ENCODE measurements around the gene GEMIN4. TPM values are rescaled to one million over a fixed set of nuclear protein-coding genes. Genes with fewer than 3 reads are reported as not detected.
"Not testable (repeated sequence)": the region's sequence is repeated elsewhere in the genome, so short reads cannot be mapped to it uniquely, and the experiment has no call there.

Gene GEMIN4
- total RNA-seq, 1 donor from 2014 or later, result 22.3 TPM

DNA sequence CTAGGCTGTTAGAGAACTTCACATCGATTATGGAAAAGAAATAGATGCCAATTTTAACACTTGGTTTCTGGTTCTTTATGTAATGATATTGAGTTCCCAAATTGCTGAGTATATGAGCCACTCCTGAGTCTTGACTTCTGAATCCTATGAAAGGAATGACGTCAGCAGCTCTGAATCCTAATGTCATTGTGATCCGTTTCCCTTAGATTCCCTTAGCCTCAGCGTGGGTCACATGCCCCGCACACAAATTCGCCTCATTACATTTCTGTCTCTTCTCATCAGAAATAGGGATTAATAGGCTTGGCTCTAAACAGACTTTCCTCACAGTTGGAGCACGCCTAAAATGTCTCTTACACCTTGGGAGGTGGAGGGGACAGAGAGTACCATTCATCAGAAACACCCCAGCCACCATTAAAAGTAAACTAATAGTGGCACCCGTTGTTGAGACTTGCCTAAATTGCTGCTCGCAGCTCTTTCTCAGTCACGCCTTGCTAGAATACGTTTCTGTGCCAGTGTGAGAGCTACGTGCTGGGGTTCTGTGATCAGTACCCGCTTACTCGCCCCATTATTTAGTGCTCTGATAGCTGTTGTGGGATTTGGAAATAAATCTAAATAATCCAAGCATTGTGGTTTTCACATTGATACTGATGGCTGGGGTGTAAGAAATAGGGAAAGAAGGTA, 37.2 kb upstream of the GEMIN4 start:
- Histone ChIP-seq H3K4me3 (no peak overlapping the region), H3K27ac (peak overlapping the region; percentile 71), H3K4me1 (peaks cover 29% of the 10 kb centered on the region)

DNA sequence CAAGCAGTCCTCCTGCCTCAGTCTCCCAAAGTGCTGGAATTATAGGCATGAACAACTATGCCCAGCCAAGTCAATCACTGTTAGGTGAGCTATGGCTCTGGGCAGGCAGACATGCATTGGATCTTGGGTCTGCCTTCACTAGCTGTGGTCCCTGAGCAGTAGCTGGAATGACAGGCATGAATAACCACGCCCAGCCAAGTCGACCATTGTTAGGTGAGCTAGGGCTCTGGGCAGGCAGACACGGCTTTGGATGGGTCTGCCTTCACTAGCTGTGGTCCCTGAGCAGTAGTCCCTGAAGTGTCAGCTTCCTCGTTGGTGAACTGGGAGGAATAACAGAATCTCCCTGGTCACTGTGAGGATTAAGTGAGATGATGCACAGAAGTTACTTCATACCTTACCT, 36.5 kb upstream of the GEMIN4 start:
- H3K27ac ChIP-seq, result peak overlapping the region; percentile 71
- H3K4me3 ChIP-seq, result no peak overlapping the region
- H3K4me1 ChIP-seq, result peaks cover 29% of the 10 kb centered on the region
- TF ChIP-seq POLR2AphosphoS5 (IDR thresholded peaks at IDR 0.05; ENCODE audit: insufficient read depth in 1 of 2, low read depth in 1 of 2) (no peak), POLR2A (IDR thresholded peaks at IDR 0.05) (no peak), CTCF (IDR thresholded peaks at IDR 0.05) (no peak)
- intact Hi-C loops (cut with DNase I), result no loop called here
- peaks cover 0 to 33% of the 10 kb centered on the region in 2 donors for H3K36me3 ChIP-seq
- no peak for DNase-seq (ENCODE audit: extremely low spot score in 2 of 2)
- no peaks in the 10 kb centered on the region for H3K27me3 ChIP-seq
- H3K9me3 ChIP-seq, result no peaks in the 10 kb centered on the region

More for the DNA sequence above, 37.2 kb upstream of the GEMIN4 start:
- no peaks in the 10 kb centered on the region for H3K27me3 ChIP-seq
- intact Hi-C loops (cut with DNase I), result no loop called here
- no peak for DNase-seq (ENCODE audit: extremely low spot score in 2 of 2)
- peaks cover 0 to 33% of the 10 kb centered on the region in 2 donors for H3K36me3 ChIP-seq
- H3K9me3 ChIP-seq, result no peaks in the 10 kb centered on the region
- TF ChIP-seq CTCF (IDR thresholded peaks at IDR 0.05), result no peak
- TF ChIP-seq POLR2AphosphoS5 (IDR thresholded peaks at IDR 0.05; ENCODE audit: insufficient read depth in 1 of 2, low read depth in 1 of 2), result peak in 1 of 2 donors; percentile 12
- no peak for TF ChIP-seq POLR2A (IDR thresholded peaks at IDR 0.05)

GRCh38 chr17:787641-788221, 35.7 kb upstream of the GEMIN4 start:
- H3K27ac ChIP-seq, result peak overlapping the region; percentile 71
- DNase-seq (ENCODE audit: extremely low spot score in 2 of 2), result no peak
- peaks cover 37% of the 10 kb centered on the region for H3K4me1 ChIP-seq
- intact Hi-C loops (cut with DNase I), result no loop called here
- TF ChIP-seq POLR2AphosphoS5 (IDR thresholded peaks at IDR 0.05; ENCODE audit: insufficient read depth in 1 of 2, low read depth in 1 of 2) (no peak), CTCF (IDR thresholded peaks at IDR 0.05) (no peak), POLR2A (IDR thresholded peaks at IDR 0.05) (no peak)
- H3K9me3 ChIP-seq, result no peaks in the 10 kb centered on the region
- H3K4me3 ChIP-seq, result no peak overlapping the region
- H3K36me3 ChIP-seq, result peaks cover 0 to 30% of the 10 kb centered on the region in 2 donors
- H3K27me3 ChIP-seq, result no peaks in the 10 kb centered on the region

GRCh38 chr17:785901-786300, 33.8 kb upstream of the GEMIN4 start:
- H3K4me3 ChIP-seq; H3K27ac ChIP-seq; DNase-seq (ENCODE audit: extremely low spot score in 2 of 2); H3K9me3 ChIP-seq; intact Hi-C loops (cut with DNase I); H3K27me3 ChIP-seq: not testable (repeated sequence)
- H3K4me1 ChIP-seq, result peaks cover 33% of the 10 kb centered on the region
- H3K36me3 ChIP-seq, result peaks cover 0 to 19% of the 10 kb centered on the region in 2 donors

DNA sequence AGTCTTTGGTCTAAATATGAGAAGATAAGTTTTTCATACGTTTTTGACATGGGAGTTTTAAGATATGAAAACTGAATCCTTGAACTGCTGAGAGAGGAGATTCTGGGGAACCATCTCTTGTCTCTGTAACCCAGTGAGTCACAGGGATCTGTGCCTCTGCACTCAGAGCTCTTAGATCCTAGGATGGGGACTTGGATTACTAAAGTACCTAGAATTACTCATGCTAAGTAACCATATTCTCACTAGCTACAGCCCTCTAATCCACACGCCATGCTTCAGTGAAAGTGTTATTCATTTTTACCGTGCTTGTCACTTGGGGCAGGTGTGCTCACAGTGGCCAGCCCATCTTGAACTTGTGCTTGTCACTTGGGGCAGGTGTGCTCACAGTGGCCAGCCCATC, 32.1 kb upstream of the GEMIN4 start:
- no peak overlapping the region for H3K27ac ChIP-seq

More for the DNA sequence above, 32.1 kb upstream of the GEMIN4 start:
- intact Hi-C loops (cut with DNase I), result no loop called here
- TF ChIP-seq POLR2A (IDR thresholded peaks at IDR 0.05) (no peak), CTCF (IDR thresholded peaks at IDR 0.05) (no peak), POLR2AphosphoS5 (IDR thresholded peaks at IDR 0.05; ENCODE audit: insufficient read depth in 1 of 2, low read depth in 1 of 2) (no peak)
- DNase-seq (ENCODE audit: extremely low spot score in 2 of 2), result no peak
- H3K36me3 ChIP-seq, result peaks cover 0 to 19% of the 10 kb centered on the region in 2 donors
- H3K27me3 ChIP-seq, result no peaks in the 10 kb centered on the region
- peaks cover 37% of the 10 kb centered on the region for H3K4me1 ChIP-seq
- no peaks in the 10 kb centered on the region for H3K9me3 ChIP-seq
- H3K4me3 ChIP-seq, result no peak overlapping the region

Data from vagina (tissue), 2 donors.